Osteocyte (in vitro differentiated cells): ENCODE data around the gene MRPS7. TPM values are rescaled to one million over a fixed set of nuclear protein-coding genes. Genes with fewer than 3 reads are reported as not detected.

Experiments used
- DNase-seq: peaks from one replicate; pipeline ENCODE4 v3.0.0; 2021; ENCODE audit warnings: mixed read lengths; ENCODE audit not compliant: unreplicated experiment; ENCODE audit errors: extremely low spot score
- H3K27ac Mint-ChIP-seq: one replicate; pipeline ENCODE4 v1.8.0; 2021; ENCODE audit warnings: mild to moderate bottlenecking, mixed read lengths; ENCODE audit not compliant: unreplicated experiment
- H3K27me3 Mint-ChIP-seq: one replicate; pipeline ENCODE4 v1.8.0; 2021; ENCODE audit warnings: mixed read lengths; ENCODE audit not compliant: unreplicated experiment
- H3K36me3 Mint-ChIP-seq: one replicate; pipeline ENCODE4 v1.8.0; 2021; ENCODE audit warnings: mixed read lengths; ENCODE audit not compliant: unreplicated experiment
- H3K4me1 Mint-ChIP-seq: one replicate; pipeline ENCODE4 v1.8.0; 2021; ENCODE audit warnings: mixed read lengths; ENCODE audit not compliant: unreplicated experiment
- H3K4me3 Mint-ChIP-seq: one replicate; pipeline ENCODE4 v1.8.0; 2021; ENCODE audit warnings: mild to moderate bottlenecking, moderate library complexity, mixed read lengths; ENCODE audit not compliant: unreplicated experiment
- H3K9me3 Mint-ChIP-seq: one replicate; pipeline ENCODE4 v1.8.0; 2021; ENCODE audit warnings: mixed read lengths; ENCODE audit not compliant: unreplicated experiment
- CTCF ChIP-seq: fragments of 200-600 bp; sonication (generic); IDR thresholded peaks from 2 replicates; pipeline ENCODE4 v1.5.0; 2021; ENCODE audit warnings: antibody characterized with exemption, mild to moderate bottlenecking, moderate library complexity
- total RNA-seq: library from RNA; stranded (reverse); gene quantifications from 2 replicates; pipeline ENCODE4 v1.2.1, GENCODE V29; 2021

The MRPS7 gene
- total RNA-seq, 1 donor from 2014 or later = 49.6 TPM

- DNase-seq = peak; percentile 94
- no peaks in the 10 kb centered on the region for H3K27me3 Mint-ChIP-seq
- H3K4me3 Mint-ChIP-seq = peak overlapping the region; percentile 77
- H3K27ac Mint-ChIP-seq = no peak overlapping the region
- H3K36me3 Mint-ChIP-seq = peaks cover 2% of the 10 kb centered on the region
- TF ChIP-seq CTCF = peak; percentile 80
- peaks cover 16% of the 10 kb centered on the region for H3K4me1 Mint-ChIP-seq
- no peaks in the 10 kb centered on the region for H3K9me3 Mint-ChIP-seq
These were observed 9.7 kb downstream of the MRPS7 start for GRCh38 chr17:75271233-75271954.

- Mint-ChIP-seq H3K9me3 (no peaks in the 10 kb centered on the region), H3K36me3 (no peaks in the 10 kb centered on the region), H3K4me1 (peaks cover 18% of the 10 kb centered on the region), H3K4me3 (peak overlapping the region; percentile 77), H3K27me3 (no peaks in the 10 kb centered on the region), H3K27ac (no peak overlapping the region)
- TF ChIP-seq CTCF = no peak
- DNase-seq = no peak
These were observed 10.5 kb downstream of the MRPS7 start for GRCh38 chr17:75271955-75272847.

GRCh38 chr17:75272848-75273184, 11.1 kb downstream of the MRPS7 start:
- DNase-seq = no peak
- H3K9me3 Mint-ChIP-seq = no peaks in the 10 kb centered on the region
- H3K4me1 Mint-ChIP-seq = peaks cover 24% of the 10 kb centered on the region
- no peak for TF ChIP-seq CTCF
- H3K27me3 Mint-ChIP-seq = no peaks in the 10 kb centered on the region
- H3K36me3 Mint-ChIP-seq = no peaks in the 10 kb centered on the region
- no peak overlapping the region for H3K4me3 Mint-ChIP-seq
- H3K27ac Mint-ChIP-seq = no peak overlapping the region

- DNase-seq = no peak
- Mint-ChIP-seq H3K27me3 (no peaks in the 10 kb centered on the region), H3K4me1 (peaks cover 26% of the 10 kb centered on the region), H3K9me3 (no peaks in the 10 kb centered on the region), H3K27ac (no peak overlapping the region), H3K36me3 (no peaks in the 10 kb centered on the region), H3K4me3 (no peak overlapping the region)
- no peak for TF ChIP-seq CTCF
These were observed 12.5 kb downstream of the MRPS7 start for GRCh38 chr17:75273977-75274708.
